Posterior cingulate gyrus (tissue), 11 donors: ENCODE results near the gene DDIT3.
A peak's percentile ranks its signal among the peaks of the same experiment; 100 is the strongest.
"Not testable (repeated sequence)": the region's sequence is repeated elsewhere in the genome, so short reads cannot be mapped to it uniquely, and the experiment has no call there.

Experiments used
- DNase-seq, 10 donors: peaks; one replicate each; pipeline versions ENCODE4 v3.0.0 to v3.0.0-alpha.2; 2020 to 2021; ENCODE audit warnings: mixed read lengths in 3 of 10
- intact Hi-C: fragments of 100-400 bp; cut with DNase I; formaldehyde crosslinking; loops from one replicate; pipeline ENCODE4 v1.15.1; 2023

DDIT3 gene

GRCh38 chr12:57520053-57520818 lies at the start of gene DDIT3:
DDIT3 (minus strand) TSS chr12:57520514; CDS start chr12:57517406, 3,108 bp downstream.
- intact Hi-C loops = no loop called here

GRCh38 chr12:57569858-57570257 lies 49.5 kb upstream of the DDIT3 start:
- intact Hi-C loops = no loop called here
- no peak for DNase-seq

More at GRCh38 chr12:57520053-57520818, at the start of gene DDIT3:
- DNase-seq = peak; percentile 97 to 100 (median 99)

- DNase-seq = no peak
- intact Hi-C loops = no loop called here
These were observed 48.5 kb upstream of the DDIT3 start for GRCh38 chr12:57568838-57569237.

- DNase-seq = no peak
These were observed 43.9 kb upstream of the DDIT3 start for GRCh38 chr12:57564178-57564740.

GRCh38 chr12:57563358-57563757 lies 43.0 kb upstream of the DDIT3 start:
- intact Hi-C loops = no loop called here
- no peak for DNase-seq

More at GRCh38 chr12:57564178-57564740, 43.9 kb upstream of the DDIT3 start:
- intact Hi-C loops = no loop called here

GRCh38 chr12:57561117-57561516 lies 40.8 kb upstream of the DDIT3 start:
- DNase-seq, intact Hi-C loops: not testable (repeated sequence)

- no peak for DNase-seq
- intact Hi-C loops = no loop called here
These were observed 40.2 kb upstream of the DDIT3 start for GRCh38 chr12:57560516-57560915.

GRCh38 chr12:57558864-57559263 lies 38.5 kb upstream of the DDIT3 start:
- no peak for DNase-seq

GRCh38 chr12:57554897-57555296 lies 34.6 kb upstream of the DDIT3 start:
- intact Hi-C loops = no loop called here

More at GRCh38 chr12:57558864-57559263, 38.5 kb upstream of the DDIT3 start:
- intact Hi-C loops = no loop called here

GRCh38 chr12:57554453-57554852 lies 34.1 kb upstream of the DDIT3 start:
- intact Hi-C loops = no loop called here
- DNase-seq = no peak

More at GRCh38 chr12:57554897-57555296, 34.6 kb upstream of the DDIT3 start:
- DNase-seq = no peak

GRCh38 chr12:57553343-57554202 lies 33.3 kb upstream of the DDIT3 start:
- intact Hi-C loops = no loop called here
- DNase-seq = no peak

- no peak for DNase-seq
- intact Hi-C loops = no loop called here
These were observed 32.6 kb upstream of the DDIT3 start for GRCh38 chr12:57552835-57553313.

GRCh38 chr12:57552306-57552651 lies 32.0 kb upstream of the DDIT3 start:
- intact Hi-C loops = no loop called here
- DNase-seq = no peak

GRCh38 chr12:57551637-57552305 lies 31.5 kb upstream of the DDIT3 start:
- no peak for DNase-seq
- intact Hi-C loops = no loop called here

GRCh38 chr12:57550641-57551549 lies 30.6 kb upstream of the DDIT3 start:
- no peak for DNase-seq
- intact Hi-C loops = no loop called here

GRCh38 chr12:57549909-57550640 lies 29.8 kb upstream of the DDIT3 start, which contains the start of gene KIF5A:
KIF5A (plus strand) TSS chr12:57550044; CDS start chr12:57550272, 228 bp downstream.
- peak; percentile 49 to 96 (median 76) for DNase-seq
- intact Hi-C loops = no loop called here

- DNase-seq = no peak
- intact Hi-C loops = no loop called here
These were observed 29.0 kb upstream of the DDIT3 start for GRCh38 chr12:57549203-57549908.

- no peak for DNase-seq
- intact Hi-C loops = no loop called here
These were observed 28.2 kb upstream of the DDIT3 start for GRCh38 chr12:57548488-57548887.
